GM19452 (cell line): ENCODE data around the gene RSKR.
"Not testable (repeated sequence)": the region's sequence is repeated elsewhere in the genome, so short reads cannot be mapped to it uniquely, and the experiment has no call there.

Experiments used
- ATAC-seq: cut with Tn5 transposase; IDR thresholded peaks from one replicate; pipeline ENCODE4 v1.9.1; 2021; ENCODE audit not compliant: unreplicated experiment

Gene RSKR, protein sequence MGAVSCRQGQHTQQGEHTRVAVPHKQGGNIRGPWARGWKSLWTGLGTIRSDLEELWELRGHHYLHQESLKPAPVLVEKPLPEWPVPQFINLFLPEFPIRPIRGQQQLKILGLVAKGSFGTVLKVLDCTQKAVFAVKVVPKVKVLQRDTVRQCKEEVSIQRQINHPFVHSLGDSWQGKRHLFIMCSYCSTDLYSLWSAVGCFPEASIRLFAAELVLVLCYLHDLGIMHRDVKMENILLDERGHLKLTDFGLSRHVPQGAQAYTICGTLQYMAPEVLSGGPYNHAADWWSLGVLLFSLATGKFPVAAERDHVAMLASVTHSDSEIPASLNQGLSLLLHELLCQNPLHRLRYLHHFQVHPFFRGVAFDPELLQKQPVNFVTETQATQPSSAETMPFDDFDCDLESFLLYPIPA

GRCh38 chr17:28613931-28614381 lies at the start of gene RSKR:
TSS of gene RSKR (minus strand) at chr17:28614185. CDS start at chr17:28614161, 24 bp downstream.
- no peak for ATAC-seq

DNA sequence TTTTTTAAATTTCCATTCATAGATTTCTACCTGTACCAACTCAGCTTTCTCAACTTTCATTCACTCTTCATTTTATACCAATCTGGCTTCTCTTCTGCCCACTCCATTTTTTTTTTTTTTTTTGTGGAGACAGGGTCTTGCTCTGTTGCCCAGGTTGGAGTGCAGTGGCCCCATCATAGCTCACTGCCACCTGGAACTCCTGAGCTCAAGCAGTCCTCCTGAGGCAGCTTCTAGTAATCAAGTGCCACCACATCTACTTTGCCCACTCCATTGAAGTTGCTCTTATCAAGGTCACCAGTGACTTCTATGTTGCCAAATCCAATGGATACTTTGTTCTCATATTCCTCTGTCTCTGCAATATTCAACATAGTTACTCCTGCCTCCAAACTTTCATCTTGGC lies 49.7 kb upstream of the RSKR start:
- ATAC-seq = no peak

DNA sequence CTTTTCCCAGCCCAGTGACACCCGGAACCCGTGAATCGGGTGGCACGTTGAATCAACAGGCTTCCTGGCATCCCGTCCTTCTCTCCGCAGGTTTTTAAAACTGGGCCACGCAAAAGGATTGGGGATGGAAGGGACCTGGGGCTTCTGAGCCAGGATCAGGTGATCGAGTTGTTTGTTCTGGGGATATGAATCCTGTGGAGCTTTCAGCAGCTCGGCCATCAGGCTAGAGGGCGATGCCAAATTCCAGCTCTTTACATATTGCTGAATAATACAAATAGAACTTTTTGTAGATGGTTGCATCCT lies 48.5 kb upstream of the RSKR start:
- no peak for ATAC-seq

- ATAC-seq = peak; percentile 82
Measured at GRCh38 chr17:28661635-28662526, 47.9 kb upstream of the RSKR start, which contains the start of the genes SDF2 and SUPT6H. TSS of gene SDF2 (minus strand) at chr17:28661906. CDS start at chr17:28661876, 30 bp downstream. TSS of gene SUPT6H (plus strand) at chr17:28662205. CDS start at chr17:28673402, 11,197 bp downstream.

GRCh38 chr17:28659497-28659881 lies 45.5 kb upstream of the RSKR start:
- ATAC-seq = not testable (repeated sequence)

DNA sequence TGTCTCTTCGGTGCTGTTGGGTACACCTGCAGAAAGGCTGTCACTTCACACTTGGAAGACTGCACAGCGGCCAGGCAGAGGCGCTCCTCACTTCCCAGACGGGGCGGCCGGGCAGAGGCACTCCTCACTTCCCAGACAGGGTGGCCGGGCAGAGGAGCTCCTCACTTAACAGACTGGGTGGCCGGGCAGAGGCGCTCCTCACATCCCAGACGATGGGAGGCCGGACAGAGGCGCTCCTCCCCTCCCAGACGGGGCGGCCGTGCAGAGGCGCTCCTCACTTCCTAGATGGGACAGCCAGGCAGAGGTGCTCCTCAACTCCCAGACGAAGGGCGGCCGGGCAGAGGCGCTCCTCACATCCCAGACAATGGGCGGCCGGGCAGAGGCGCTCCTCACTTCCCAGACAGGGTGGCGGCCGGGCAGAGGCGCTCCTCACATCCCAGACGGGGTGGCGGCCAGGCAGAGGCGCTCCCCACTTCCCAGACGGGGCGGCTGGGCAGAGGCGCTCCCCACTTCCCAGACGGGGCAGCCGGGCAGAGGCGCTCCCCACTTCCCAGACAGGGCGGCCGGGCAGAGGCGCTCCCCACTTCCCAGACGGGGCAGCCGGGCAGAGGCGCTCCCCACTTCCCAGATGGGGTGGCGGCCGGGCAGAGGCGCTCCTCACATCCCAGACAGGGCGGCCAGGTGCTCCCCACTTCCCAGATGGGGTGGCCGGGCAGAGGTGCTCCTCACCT lies 44.9 kb upstream of the RSKR start:
- not testable (repeated sequence) for ATAC-seq

DNA sequence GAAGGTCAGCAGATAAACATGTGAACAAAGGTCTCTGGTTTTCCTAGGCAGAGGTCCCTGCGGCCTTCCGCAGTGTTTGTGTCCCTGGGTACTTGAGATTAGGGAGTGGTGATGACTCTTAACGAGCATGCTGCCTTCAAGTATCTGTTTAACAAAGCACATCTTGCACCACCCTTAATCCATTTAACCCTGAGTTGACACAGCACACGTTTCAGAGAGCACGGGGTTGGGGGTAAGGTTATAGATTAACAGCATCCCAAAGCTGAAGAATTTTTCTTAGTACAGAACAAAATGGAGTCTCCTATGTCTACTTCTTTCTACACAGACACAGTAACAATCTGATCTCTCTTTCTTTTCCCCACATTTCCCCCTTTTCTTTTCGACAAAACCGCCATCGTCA lies 44.4 kb upstream of the RSKR start:
- ATAC-seq = not testable (repeated sequence)

- no peak for ATAC-seq
Measured at GRCh38 chr17:28657756-28658155, 43.8 kb upstream of the RSKR start.

GRCh38 chr17:28655160-28655559 lies 41.2 kb upstream of the RSKR start:
- ATAC-seq = no peak

- no peak for ATAC-seq
Measured at GRCh38 chr17:28648698-28649097, 34.7 kb upstream of the RSKR start.

- no peak for ATAC-seq
Measured at GRCh38 chr17:28646039-28646754, 32.2 kb upstream of the RSKR start.

GRCh38 chr17:28645576-28645939 lies 31.6 kb upstream of the RSKR start:
- no peak for ATAC-seq

DNA sequence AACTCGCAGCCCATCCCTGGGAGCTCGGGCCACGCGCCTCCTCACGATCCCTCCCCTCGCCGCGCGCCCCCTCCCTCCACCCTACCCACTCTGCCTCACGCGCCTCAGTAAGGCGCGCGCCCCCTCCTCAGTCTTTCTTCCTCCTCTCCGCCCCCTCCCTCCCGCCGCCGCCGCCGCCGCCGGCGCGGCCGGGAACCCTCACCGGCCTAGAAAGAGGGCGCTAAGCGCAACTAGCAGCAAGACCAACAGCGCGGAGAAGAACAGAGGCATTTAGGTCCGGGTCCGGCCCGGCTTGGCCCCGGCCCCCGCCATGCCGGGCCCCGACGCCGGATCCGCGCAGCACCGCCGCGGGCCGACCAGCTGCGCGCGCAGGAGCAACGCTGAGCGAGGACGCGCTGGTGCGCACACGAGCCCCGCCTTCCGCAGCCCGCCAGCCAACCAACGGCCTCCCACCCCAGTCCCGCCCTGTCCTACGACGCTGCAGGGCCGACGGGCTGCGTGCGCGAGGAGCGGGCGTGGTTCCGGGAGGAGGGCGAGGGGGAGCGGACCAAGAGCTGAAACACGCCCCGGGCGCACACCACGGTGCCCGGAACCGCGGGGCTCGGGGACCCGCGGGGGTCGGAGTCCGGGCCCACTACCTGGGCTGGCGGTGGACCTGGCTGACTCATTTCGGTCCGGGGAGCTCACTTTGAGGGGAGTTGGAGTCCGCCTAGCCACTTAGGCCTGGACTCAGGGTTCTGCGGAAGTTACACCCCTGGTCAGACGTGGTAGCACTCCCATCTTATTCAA lies 31.0 kb upstream of the RSKR start, which contains the start of gene BLTP2:
TSS of gene BLTP2 (minus strand) at position 372 of the 789 bp plus-strand sequence. CDS start at position 270, 102 bp downstream.
- peak; percentile 92 for ATAC-seq

DNA sequence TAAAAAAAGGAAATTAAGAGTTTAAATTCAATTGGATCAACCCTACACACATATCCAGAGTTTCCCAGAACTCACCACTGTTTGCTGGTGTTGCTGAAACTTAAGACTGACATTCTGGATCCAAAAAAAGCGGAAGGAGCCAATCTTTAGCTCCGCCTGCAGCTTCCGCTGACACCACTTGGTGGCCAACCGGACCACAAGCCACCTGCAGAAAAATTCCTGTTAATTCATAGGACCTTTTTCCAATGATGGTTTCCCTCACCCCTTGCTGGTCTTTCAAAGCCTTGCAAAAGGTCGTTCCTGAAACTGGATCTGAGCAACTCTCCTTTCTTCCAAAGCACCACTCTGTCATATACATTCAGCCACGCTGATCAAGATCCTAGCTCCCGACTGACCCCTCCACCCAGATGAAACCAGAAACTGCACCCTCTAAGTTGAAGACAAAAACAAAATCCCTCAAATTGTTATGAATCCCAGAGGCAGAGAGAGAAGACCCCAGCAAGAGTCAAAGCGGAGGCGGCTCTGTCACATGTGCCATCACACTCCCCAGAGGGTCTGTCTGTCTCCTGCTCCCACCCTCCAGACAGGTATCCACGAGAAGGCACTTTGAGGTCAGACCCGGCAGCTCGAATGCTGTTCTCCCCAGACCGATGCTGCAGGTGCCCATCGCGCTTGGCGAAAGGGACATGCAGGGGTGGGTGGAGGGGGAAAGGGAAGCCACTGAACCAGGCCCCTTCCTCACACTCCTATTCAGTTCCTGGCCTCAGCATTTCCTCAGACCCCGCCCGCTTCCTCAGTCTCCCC lies 30.2 kb upstream of the RSKR start:
- ATAC-seq = peak; percentile 5

GRCh38 chr17:28641579-28641978 lies 27.6 kb upstream of the RSKR start:
- ATAC-seq = no peak

DNA sequence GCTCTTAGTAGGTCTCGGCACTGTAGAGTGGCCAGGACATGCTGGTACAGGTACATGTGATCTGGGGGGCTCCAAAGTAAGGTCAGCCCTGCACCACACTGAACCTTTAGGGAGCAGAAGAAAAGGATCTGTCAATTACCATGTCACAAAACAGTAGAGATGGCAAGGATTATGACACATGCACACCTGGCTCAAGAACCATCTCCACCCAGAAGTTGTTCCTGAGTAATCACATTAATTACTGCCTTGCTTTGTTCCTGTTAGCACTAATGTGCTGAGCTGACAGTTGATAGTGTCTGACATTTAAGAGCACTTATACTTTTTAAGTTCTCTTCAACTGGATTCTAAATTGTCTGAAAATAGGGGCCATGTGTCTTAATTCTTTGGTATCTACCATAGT lies 21.5 kb upstream of the RSKR start:
- no peak for ATAC-seq

DNA sequence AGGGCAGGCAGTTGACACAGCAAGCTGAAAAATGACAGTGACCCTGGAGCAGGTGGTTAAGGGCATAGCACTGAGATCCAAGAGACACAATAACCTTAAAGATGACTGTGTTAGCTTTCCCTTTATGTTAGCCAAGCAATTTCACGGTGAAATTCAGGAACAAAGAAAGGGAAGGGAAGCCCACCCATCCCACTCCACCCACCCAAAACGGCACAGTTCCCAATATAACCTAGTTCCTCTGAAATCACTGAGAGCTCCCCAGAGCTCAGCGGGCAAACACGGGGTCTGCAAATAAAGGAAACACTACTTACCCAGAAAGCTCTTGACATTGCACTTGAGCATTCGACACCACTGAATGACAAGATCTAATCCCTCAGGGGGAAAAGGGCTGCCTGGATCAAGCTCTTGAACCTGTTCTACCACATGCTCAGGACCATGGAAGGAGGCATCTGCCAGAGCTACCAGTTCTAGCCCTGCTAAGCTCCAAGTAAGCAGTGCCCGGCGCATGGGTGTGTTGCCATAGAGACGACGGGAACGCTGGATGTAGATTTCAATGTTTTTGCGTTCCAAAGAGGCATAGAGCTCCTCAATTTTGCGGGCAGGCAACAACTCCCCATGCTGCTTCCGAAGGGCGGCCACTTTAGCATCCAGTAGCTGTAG lies 20.4 kb upstream of the RSKR start:
- ATAC-seq = no peak

GRCh38 chr17:28626818-28627217 lies 12.8 kb upstream of the RSKR start:
- no peak for ATAC-seq
